Urinary bladder (tissue), 4 donors: ENCODE data around the gene NME9. TPM values are rescaled to one million over a fixed set of nuclear protein-coding genes. Genes with fewer than 3 reads are reported as not detected.

ENCODE experiments used
- DNase-seq: peaks from one replicate; pipeline ENCODE4 v3.0.0-alpha.2; 2015; ENCODE audit errors: extremely low spot score
- H3K27ac ChIP-seq: one replicate; pipeline ENCODE4 v1.5.1; 2013; ENCODE audit warnings: low read depth, mild to moderate bottlenecking, moderate library complexity
- H3K36me3 ChIP-seq: one replicate; pipeline ENCODE4 v1.6.1; 2013; ENCODE audit warnings: mild to moderate bottlenecking, moderate library complexity; ENCODE audit not compliant: insufficient read depth
- H3K4me1 ChIP-seq: one replicate; pipeline ENCODE4 v1.6.1; 2013; ENCODE audit warnings: mild to moderate bottlenecking, moderate library complexity; ENCODE audit not compliant: insufficient read depth
- H3K4me3 ChIP-seq: one replicate; pipeline ENCODE4 v1.5.1; 2013; ENCODE audit warnings: low read depth, low read length
- WGBS: extraction: QIAGEN DNeasy Blood & Tissue Kit; methylation state at CpG from one replicate; pipeline ENCODE4 v1.1.7; 2013; 5-methylcytosine and 5-hydroxymethylcytosine counted together
- polyA plus RNA-seq: library from polyadenylated mRNA; stranded (reverse); fragments of 200-250 nt; gene quantifications from one replicate; pipeline ENCODE4 v1.2.3, GENCODE V29; 2013
- total RNA-seq: library from RNA; depleted of rRNA; stranded (reverse); fragments of >200 nt; gene quantifications from one replicate; pipeline ENCODE4 v1.2.3, GENCODE V29; 2014
- donor health status: healthy with polysubstance abuse.
- donor health status: healthy.

Gene NME9
- total and polyA plus RNA-seq, 2 donors, result 0.16 TPM; not detected in 1

DNA sequence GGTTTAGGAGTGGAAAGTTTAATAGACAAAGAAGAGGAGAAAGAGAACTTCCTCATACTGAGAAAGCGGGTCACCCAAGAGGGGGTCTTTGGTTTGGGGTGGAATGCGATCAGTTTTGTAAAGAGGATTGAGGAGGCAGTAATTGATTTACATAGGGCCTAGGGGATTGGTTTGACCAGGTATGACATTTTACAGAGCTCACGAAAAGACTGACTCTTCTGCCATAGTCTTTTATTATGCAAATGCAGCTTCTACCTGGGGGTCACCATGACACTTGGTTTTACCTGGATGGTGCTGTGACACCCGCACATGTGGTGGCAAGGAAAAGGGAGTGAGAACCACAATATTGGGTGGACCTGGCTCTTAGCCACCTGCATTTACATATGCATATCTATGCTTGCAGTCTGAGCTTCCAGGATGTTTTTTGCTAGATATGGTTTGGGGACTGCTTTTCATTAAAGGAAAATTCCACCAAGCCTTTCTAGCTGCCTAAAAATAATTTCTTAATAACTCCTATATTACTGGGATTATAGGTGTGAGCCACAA is 6.9 kb upstream of the NME9 start:
- no peak for DNase-seq
- Histone ChIP-seq H3K4me1 (no peaks in the 10 kb centered on the region), H3K27ac (no peak overlapping the region), H3K4me3 (no peak overlapping the region), H3K36me3 (no peaks in the 10 kb centered on the region)
- 89% methylated on average over 4 of the region's 4 CpGs for WGBS

DNA sequence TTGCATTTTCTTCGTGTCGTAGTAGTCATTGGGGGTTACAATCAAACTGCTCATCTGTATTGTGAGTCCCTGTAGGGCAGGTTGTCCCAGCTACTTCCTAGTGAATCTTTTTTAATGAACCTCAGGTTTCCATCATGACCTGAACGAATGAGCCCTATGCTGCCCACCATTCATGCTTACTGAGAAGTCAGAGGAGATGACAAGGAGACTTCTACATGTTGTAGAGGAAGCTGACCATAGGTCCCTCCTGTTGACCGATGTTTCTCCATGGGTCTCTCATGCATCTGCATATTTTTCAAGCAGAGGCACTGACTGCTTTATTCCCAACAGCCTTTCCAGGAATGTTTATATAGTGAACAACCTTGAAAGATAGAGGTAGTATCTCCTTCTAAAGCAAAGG is 5.0 kb upstream of the NME9 start:
- Histone ChIP-seq H3K36me3 (no peaks in the 10 kb centered on the region), H3K27ac (no peak overlapping the region), H3K4me3 (no peak overlapping the region), H3K4me1 (no peaks in the 10 kb centered on the region)
- DNase-seq, result no peak
- WGBS, result 81% methylated on average over 4 of the region's 4 CpGs

DNA sequence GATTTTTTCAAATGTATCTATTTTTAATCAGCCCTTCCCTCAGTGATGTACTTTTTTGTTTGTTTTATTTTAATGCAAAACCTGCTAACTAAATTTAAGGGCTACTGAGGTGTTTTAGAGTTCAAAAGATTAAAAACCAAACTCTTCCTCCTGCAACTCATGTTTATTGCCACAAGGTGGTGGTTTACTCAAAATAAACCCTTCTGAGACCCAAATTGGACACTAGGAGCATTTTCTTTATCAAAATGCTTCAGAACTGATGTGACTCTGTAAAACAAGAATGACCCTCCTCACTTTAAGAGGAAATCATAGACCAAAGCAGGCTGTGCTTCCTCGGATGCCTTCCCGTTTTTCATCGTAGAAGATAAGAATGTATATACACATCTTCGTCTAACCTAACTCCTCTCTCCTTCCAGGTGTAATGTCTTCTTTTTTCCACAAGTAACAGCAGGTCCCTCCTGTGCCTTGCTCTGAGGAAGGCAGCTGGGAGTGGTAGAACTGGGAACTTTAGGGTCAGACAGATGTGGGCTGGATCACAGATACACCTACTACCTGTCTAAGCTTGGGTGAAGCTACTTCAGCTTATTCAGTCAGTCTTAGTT is 2.9 kb upstream of the NME9 start:
- no peak for DNase-seq
- Histone ChIP-seq H3K4me3 (no peak overlapping the region), H3K36me3 (no peaks in the 10 kb centered on the region), H3K4me1 (no peaks in the 10 kb centered on the region), H3K27ac (no peak overlapping the region)
- 24% methylated on average over 4 of the region's 4 CpGs for WGBS

DNA sequence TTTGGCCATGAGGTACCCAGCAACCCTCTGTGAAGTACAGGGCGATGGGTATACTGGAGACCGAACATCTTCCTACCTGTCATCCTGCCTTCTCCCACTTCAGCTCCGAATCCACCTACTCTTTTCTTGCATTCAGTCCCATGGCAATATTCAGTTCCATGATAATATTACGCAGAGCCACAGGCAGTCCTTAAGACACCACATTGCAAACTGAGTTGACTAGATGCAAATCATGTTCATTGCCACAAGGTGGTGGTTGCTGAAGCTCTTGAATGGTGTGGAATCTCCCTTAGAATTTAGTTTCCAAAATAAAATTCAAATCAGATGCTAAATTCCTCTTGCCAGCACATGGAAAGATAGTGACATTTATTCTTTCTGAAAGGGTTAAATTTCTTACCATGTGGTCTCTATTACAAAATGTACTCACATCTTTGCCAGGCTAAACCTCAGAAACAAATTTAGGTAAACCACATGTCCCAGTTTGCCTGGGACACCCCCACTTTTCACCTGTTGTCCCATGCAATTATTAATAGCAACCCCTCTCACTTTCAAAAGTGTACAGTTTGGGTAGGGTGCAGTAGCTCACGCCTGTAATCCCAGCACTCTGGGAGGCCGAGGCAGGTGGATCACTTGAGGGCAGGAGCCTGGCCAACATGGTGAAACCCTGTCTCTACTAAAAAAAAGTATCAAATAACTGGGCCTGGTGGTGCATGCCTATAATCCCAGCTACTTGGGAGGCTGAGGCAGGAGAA is 1.7 kb upstream of the NME9 start:
- no peaks in the 10 kb centered on the region for H3K36me3 ChIP-seq
- no peak overlapping the region for H3K4me3 ChIP-seq
- no peaks in the 10 kb centered on the region for H3K4me1 ChIP-seq
- no peak overlapping the region for H3K27ac ChIP-seq
- 92% methylated on average over 6 of the region's 6 CpGs for WGBS
- DNase-seq, result no peak

DNA sequence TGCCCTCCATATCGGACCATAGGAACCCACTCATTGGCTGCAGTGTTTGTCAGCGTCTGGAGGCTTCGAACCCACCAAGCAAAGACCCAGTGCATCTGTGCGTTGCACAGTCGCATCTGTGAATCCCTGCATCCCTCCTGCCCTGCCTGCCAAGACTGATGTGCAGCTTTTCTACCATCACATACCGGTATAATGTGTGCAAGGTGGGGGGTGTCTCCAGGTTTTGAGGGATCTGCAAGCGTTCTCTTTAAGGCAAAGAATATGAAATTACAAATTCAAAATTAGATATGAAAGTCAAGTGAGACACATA is 288 bp upstream of the NME9 start:
- Histone ChIP-seq H3K27ac (no peak overlapping the region), H3K36me3 (no peaks in the 10 kb centered on the region), H3K4me1 (no peaks in the 10 kb centered on the region), H3K4me3 (no peak overlapping the region)
- 7% methylated on average over 7 of the region's 7 CpGs for WGBS
- no peak for DNase-seq

DNA sequence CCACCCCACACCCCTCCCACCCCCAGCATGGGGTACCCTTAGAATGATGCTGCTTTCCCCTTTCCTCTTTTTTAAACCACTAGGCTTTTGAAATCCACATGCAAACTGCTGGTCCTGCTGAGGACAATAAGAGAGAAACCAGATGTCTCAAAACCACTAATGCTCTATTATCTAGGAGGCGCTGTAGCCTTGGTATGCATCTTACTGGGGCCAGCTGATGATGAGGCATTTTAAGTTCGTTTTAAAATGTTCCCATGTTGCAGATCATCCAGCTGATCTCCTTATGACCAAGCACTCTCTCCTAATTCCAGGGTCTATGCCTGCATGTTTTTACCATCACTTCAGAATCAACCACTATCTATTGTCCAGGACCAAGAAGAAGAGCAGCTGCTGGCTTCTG is 1.3 kb downstream of the NME9 start:
- no peaks in the 10 kb centered on the region for H3K4me1 ChIP-seq
- H3K4me3 ChIP-seq, result no peak overlapping the region
- no peak for DNase-seq
- WGBS, result 16% methylated on average over 2 of the region's 2 CpGs
- H3K27ac ChIP-seq, result no peak overlapping the region
- H3K36me3 ChIP-seq, result no peaks in the 10 kb centered on the region

DNA sequence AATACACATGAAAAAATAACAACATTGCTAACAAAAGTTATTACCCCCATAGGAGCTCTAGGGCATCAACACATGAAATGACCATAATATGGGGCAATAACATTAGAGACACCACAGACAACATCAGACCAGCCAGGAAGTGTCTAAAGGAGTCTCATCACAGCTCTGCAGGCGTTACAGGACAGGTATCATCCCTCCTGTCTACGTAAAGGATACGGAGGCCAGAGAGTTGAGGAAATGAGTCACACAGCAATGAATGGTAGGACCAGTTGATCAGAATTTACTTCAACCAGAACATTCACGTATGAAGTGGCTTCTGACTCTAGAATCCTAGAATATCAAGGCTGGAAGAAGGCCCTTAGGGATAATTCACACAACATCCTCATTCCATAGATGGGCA is 1.8 kb downstream of the NME9 start:
- Histone ChIP-seq H3K27ac (no peak overlapping the region), H3K36me3 (no peaks in the 10 kb centered on the region), H3K4me1 (no peaks in the 10 kb centered on the region), H3K4me3 (no peak overlapping the region)
- no peak for DNase-seq
- 82% methylated on average over 4 of the region's 4 CpGs for WGBS

DNA sequence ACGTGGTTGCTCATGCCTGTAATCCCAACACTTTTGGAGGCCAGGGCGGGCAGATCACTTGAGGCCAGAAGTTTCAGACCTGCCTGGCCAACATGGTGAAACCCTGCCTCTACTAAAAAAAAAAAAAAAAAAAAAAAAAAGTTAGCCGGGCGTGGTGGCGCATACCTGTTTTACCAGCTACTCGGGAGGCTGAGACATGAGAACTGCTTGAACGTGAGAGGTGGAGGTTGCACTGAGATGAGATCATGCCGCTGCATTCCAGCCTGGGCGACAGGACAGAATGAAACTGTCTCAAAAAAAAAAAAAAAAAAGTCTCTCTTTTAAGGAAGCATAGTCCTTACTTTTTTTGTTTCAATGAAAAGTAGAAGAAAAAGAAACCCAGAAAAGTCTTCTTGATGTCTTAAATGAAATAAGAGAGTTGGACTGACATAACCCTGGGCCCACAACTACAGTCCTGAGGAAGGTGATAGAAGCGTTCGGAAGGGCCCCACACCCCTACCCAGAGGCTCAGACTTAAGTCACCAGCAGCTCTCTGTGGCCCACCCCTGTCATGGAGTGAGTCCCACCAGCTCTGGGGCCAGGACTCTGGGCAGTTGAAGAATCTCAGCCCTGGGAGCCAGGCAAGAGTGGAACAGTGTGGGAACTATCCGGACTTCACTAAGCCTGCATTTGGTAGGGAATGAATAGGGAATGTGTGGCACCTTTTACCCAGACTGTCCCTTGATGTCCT is 2.6 kb downstream of the NME9 start:
- DNase-seq, result no peak
- WGBS, result 93% methylated on average over 12 of the region's 12 CpGs
- Histone ChIP-seq H3K4me3 (no peak overlapping the region), H3K27ac (no peak overlapping the region), H3K36me3 (no peaks in the 10 kb centered on the region), H3K4me1 (no peaks in the 10 kb centered on the region)

DNA sequence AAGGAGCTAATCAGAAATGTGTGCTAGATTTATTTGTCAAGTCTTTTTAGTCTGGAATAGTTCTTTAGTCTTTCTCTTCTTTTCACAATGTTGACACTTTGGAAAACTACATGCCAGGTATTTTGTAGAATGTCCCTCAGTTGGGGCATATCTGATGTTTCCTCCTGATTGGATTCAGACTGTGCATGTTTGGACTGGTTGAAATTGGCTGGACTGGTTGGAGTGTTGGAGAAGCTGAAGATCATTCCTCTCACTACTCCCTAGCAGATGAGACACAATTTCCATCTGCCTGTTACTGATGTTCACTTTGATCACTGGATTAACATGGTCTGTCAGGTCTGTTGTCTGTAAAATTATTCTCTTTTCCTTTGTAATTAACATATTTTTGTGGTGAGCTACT is 3.7 kb downstream of the NME9 start:
- DNase-seq, result no peak
- H3K4me3 ChIP-seq, result no peak overlapping the region
- H3K4me1 ChIP-seq, result no peaks in the 10 kb centered on the region
- H3K27ac ChIP-seq, result no peak overlapping the region
- H3K36me3 ChIP-seq, result no peaks in the 10 kb centered on the region

DNA sequence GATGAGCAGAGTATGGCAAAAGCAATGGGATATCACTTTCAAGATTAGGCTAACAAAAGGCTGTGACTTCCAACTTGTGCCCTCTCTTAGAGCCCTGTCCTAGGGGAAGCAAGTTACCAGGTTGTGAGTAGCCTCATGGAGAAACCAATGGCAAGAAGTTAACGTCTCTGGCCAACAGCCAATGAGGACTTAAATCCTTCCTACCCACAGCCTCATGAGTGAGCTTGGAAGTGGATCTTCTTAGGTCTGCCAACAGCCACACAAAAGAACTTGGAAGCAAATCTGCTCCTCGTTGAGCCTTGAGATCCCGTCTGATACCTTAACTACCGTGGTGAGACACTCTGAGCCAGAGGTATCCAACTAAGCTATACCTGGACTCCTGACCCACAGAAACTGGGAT is 5.7 kb downstream of the NME9 start:
- no peak overlapping the region for H3K27ac ChIP-seq
- H3K4me3 ChIP-seq, result no peak overlapping the region
- no peak for DNase-seq
- H3K4me1 ChIP-seq, result no peaks in the 10 kb centered on the region
- no peaks in the 10 kb centered on the region for H3K36me3 ChIP-seq
- 37% methylated on average over 4 of the region's 4 CpGs for WGBS

DNA sequence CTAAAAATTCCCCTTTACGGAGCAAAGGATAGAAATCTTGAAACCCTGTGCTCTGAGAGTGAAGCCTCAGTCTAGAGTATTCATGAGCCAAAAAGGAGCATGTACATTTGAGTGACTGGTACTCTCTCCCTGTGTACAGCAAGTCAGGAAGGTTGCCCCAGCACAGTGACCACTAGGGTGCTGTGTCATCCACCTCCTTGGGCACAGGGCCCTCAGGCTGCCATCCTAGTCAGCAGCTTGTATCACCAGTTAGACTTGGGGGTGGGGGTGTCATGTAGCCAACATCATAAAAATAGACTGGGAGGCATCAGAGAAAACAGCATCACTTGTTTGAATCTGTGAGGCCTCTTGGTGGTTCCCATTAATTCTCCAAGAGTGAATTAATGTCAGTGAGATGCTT is 12.0 kb downstream of the NME9 start:
- Histone ChIP-seq H3K27ac (no peak overlapping the region), H3K4me3 (no peak overlapping the region), H3K36me3 (no peaks in the 10 kb centered on the region), H3K4me1 (no peaks in the 10 kb centered on the region)
- DNase-seq, result no peak
- 88% methylated on average over 1 of the region's 1 CpG for WGBS

DNA sequence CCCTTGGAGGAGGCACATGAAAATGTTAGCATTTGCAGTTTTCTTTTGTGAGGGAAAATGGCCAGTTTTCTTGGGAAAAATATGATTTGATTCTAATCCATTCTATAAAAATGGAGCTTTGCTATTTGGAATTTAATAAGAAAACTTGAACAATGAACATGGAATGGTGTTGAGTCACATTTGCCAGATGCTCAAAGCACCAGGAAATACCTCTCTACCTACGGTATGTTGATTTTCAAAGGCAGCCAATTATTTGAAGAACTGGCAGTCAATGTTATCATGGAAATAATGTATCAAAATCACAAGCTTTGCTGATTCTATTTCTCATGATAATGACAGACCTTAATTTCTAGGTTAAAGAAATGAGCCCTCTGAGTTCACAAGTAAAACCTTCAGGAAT is 14.9 kb downstream of the NME9 start:
- no peak for DNase-seq
- Histone ChIP-seq H3K4me3 (no peak overlapping the region), H3K36me3 (no peaks in the 10 kb centered on the region), H3K4me1 (no peaks in the 10 kb centered on the region), H3K27ac (no peak overlapping the region)
- WGBS, result 50% methylated on average over 1 of the region's 1 CpG

DNA sequence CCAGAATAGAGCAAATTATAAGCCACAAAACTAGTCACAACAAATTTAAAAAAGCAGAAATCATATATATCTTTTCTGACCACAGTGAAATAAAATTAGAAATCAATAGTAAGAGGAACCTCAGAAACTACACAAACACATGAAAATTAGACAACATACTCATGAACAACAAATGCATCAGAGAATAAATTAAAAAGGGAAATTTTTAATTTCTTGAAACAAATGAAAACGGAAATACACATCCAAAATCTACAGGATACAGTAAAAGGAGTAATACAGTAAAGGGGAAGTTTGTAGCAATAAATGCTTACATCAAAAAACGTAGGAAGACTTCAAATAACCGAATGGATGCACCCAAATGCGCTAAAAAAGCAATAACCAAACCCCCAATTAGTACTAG is 19.2 kb downstream of the NME9 start:
- no peak for DNase-seq
- H3K4me3 ChIP-seq, result no peak overlapping the region
- H3K36me3 ChIP-seq, result no peaks in the 10 kb centered on the region
- WGBS, result 80% methylated on average over 4 of the region's 4 CpGs
- H3K4me1 ChIP-seq, result no peaks in the 10 kb centered on the region
- no peak overlapping the region for H3K27ac ChIP-seq

DNA sequence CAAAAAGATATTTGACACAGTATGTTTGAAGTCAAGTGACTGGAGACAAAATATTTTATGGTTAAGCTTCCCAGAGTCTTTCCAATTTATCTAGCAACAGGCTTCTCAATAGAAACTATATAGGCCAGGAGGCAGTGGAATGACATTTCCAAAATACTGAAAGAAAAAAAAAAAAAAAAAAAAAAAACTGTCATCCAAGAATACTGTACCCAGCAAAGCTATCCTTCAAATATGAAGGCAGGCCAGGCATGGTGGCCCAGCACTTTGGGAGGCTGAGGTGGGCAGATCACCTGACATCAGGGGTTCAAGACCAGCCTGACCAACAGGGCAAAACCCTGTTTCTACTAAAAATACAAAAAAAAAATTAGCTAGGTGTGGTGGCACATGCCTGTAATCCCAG is 20.9 kb downstream of the NME9 start:
- Histone ChIP-seq H3K4me3 (no peak overlapping the region), H3K4me1 (no peaks in the 10 kb centered on the region)
- DNase-seq, result no peak

More for the DNA sequence above, 20.9 kb downstream of the NME9 start:
- Histone ChIP-seq H3K27ac (no peak overlapping the region), H3K36me3 (no peaks in the 10 kb centered on the region)
